SK-N-MC (cell line): ENCODE measurements around the gene SEMA5A.

Experiments used
- EZH2 ChIP-seq: fragments of 200-600 bp; sonication (generic); IDR thresholded peaks from one replicate; pipeline ENCODE4 v1.6.1; 2017; ENCODE audit warnings: antibody characterized with exemption
- POLR2AphosphoS5 ChIP-seq: IDR thresholded peaks from 2 replicates; pipeline ENCODE4 v1.6.1; 2012; ENCODE audit warnings: mild to moderate bottlenecking, low read depth, low read length, borderline replicate concordance

DNA sequence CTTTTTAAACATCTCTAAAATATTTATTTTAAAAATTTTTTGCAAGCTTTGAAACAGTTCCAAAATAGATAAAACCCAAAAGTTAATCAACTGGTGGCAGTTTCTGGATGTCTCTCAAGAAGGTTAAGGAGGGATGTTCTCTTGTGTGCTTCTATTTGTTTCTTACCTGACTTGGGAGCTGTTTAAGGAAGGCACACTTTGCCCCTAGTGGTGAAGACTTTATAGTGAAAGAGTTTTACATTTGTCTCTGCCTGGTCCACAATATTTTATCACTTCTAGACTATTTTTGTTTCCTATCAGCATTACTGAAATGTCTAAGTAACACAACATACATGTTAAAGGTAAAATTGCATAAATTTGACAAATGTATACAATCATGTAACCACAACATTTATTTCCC, 552.8 kb downstream of the SEMA5A start:
- TF ChIP-seq POLR2AphosphoS5 (no peak), EZH2 (no peak)
